Activated T-cell treated with anti-CD3 and anti-CD28 coated beads for 48 hours (primary cell): ENCODE results near the gene SUSD2.
A peak's percentile ranks its signal among the peaks of the same experiment; 100 is the strongest.
"Not testable (repeated sequence)": the region's sequence is repeated elsewhere in the genome, so short reads cannot be mapped to it uniquely, and the experiment has no call there.

ENCODE experiments used
- DNase-seq: peaks from one replicate; pipeline ENCODE4 v3.0.0-alpha.2; 2020; ENCODE audit warnings: low read depth

The SUSD2 gene, protein sequence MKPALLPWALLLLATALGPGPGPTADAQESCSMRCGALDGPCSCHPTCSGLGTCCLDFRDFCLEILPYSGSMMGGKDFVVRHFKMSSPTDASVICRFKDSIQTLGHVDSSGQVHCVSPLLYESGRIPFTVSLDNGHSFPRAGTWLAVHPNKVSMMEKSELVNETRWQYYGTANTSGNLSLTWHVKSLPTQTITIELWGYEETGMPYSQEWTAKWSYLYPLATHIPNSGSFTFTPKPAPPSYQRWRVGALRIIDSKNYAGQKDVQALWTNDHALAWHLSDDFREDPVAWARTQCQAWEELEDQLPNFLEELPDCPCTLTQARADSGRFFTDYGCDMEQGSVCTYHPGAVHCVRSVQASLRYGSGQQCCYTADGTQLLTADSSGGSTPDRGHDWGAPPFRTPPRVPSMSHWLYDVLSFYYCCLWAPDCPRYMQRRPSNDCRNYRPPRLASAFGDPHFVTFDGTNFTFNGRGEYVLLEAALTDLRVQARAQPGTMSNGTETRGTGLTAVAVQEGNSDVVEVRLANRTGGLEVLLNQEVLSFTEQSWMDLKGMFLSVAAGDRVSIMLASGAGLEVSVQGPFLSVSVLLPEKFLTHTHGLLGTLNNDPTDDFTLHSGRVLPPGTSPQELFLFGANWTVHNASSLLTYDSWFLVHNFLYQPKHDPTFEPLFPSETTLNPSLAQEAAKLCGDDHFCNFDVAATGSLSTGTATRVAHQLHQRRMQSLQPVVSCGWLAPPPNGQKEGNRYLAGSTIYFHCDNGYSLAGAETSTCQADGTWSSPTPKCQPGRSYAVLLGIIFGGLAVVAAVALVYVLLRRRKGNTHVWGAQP

DNA sequence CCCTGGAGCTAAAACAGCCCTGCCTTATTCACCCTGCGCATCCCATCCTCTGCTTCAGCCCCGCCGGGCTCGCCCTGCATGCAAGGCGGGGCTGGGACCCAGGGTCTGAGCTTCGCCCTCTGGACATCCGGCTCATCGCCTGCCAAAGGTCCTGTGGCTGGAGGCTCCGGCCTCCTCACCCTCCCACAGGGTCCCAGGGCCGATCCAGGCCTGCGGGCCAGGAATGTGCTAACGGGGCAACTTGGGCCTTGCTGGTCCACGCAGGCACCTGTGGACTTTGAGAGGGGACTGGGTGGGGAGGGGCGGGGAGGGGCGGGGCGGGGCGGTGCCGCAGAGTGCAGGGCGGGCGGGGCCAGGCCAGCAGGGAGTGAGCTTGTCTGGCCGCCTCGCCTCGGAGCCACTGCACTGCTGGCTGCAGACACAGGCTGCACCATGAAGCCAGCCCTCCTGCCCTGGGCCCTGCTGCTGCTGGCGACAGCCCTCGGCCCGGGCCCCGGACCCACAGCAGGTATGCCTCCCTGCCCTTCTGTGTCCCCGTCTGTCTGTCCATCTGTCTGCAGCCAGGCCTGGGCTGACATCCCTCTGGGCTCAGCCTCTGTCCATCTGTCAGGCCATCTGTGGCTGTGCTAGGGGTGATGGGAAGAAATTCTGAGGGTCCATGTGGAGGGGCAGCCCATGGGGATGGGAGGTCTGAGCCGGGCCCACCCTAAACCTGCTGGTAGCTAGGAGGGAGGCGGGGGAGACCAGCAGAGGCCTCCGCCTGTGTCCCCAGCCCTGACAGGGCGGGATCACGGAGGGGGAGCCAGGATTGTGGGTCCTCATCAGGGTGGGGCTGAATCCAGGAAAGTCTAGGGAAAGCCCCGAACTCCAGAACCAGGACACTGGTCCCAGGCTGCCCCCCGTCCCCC is at the start of gene SUSD2:
TSS of gene SUSD2 (plus strand) at position 400 of the 908 bp plus-strand sequence. CDS start at position 433, 33 bp downstream.
- DNase-seq = no peak

GRCh38 chr22:24133187-24133965 is 47.9 kb upstream of the SUSD2 start:
- DNase-seq = no peak

GRCh38 chr22:24134090-24134846 is 47.0 kb upstream of the SUSD2 start:
- DNase-seq = peak; percentile 42

DNA sequence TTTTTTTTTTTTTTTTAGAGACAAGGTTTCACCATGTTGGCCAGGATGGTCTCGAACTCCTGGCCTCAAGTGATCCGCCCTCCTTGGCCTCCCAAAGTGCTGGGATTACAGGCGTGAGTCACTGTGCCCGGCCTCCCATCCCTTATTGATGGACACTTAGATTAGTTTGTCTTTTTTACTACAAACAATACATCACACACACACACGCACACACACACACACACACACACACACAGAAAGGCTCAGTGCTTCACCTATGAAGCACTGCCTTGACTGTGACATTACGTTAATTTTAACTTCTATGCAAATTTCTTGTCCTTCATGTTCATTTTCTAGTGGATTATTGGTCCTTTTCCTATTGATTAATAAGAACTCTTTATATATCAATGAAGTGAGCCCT is 44.8 kb upstream of the SUSD2 start:
- DNase-seq = not testable (repeated sequence)

- no peak for DNase-seq
Observed at GRCh38 chr22:24137595-24137994, 43.7 kb upstream of the SUSD2 start.

DNA sequence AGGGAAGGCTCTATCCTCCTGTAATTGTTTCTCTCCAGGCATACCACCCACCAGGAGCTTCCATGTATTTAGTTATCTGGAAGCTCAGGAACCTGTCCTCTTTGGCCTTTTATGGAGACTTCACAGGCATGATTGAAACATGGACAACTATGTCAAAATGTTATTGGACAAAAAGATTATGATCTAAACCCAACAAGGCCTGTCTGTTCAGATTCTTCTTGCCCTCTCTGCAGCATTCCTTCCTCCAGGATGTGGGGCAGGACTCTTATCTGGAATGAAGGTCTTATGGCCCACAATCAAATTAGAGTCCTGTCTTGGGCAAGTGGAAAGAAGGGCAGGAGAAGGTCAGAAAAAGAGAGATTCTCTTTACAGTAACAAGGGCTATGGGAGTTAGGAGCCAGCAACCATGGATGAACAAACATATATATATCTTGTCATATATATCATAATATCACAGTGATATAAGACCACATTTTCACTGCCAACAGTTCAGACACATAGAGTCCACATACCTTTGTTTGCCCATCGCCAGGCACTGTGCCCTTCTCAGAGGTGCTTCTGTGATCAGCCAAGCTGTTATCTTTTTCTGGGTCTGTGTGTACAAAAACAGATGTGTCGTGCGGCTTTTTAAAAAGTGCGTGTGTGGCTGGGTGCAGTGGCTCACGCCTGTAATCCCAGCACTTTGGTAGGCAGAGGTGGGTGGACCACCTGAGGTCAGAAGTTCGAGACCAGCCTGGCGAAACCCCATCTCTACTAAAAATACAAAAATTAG is 42.5 kb upstream of the SUSD2 start:
- DNase-seq = no peak

DNA sequence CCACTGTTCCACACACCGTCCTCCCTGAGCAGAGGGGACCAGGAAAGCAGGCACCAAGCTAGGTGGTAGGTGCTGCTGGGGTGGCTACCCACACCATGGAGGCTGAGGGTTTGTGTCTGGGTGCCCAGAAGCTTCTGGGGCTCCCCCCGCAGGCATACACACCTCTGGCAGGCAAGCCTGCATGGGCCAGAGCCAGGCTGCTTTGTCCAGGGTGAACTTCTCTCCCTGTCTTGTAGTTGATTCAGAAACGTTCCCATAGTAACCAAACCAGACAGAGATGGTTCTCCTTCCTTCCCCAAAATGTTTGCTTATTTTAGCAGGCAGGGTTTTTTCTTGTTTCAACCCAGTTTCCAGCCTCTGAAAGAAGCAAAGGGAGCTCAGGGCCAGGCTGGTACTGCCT is 40.9 kb upstream of the SUSD2 start:
- DNase-seq = no peak

GRCh38 chr22:24141586-24141985 is 39.7 kb upstream of the SUSD2 start:
- DNase-seq = no peak

- DNase-seq = no peak
Observed at GRCh38 chr22:24142241-24142640, 39.0 kb upstream of the SUSD2 start.

DNA sequence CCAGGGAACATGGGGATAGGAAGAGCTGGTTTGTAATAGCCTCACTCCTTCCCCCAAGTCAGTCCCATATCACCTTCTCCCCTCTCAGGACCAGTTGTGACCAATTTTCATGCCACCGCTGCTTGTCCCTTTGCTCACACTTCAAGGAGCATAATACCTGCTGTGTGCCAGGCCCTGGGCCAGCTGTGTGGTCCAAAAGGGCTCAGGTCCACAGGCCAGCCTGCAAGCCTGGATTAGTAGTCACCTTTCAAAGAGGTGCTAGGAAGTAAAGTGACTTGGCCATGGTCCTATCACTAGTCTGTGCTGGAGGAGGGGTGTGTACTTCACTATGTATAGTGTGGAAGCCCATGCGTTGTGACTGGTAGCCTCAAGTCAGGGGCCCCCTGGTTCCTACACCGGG is 38.5 kb upstream of the SUSD2 start:
- no peak for DNase-seq

- DNase-seq = no peak
Observed at GRCh38 chr22:24144056-24144777, 37.1 kb upstream of the SUSD2 start.

- DNase-seq = no peak
Observed at GRCh38 chr22:24144778-24145085, 36.6 kb upstream of the SUSD2 start.

DNA sequence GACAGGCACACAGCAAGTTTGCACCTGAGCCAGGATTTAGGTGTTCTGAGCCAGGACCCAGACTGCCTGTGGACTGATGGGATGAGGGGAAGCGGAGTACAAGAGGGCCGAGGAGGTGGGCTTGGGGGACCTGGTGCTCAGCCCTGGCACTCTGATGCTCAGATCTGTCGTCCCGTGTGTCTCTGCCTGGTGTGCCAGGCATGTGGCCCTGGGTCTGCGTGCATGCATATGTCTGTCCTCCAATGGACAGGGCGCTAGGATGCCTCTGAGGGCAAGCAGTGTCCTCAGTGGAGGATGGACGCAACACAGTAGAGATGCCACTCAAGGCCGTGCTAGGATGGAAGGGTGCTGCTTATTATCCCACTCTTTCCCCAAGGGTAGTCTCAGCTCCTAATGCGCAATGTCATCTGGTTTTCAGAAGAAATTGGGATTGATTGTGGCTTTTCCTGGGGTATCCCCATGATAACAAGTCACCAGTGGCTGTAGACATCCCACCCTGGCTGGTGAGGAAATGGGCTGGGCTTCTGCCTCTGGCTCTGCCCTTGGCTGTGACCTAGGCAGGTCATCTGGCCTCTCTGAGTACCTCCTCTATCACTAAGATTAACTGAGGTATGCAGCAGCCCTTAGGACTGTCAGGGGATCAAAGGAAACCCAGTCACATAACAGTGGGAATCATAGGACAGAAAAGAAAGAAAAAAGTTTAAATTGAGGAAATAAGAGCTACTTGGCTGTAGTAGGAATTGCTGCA is 35.7 kb upstream of the SUSD2 start:
- no peak for DNase-seq

- no peak for DNase-seq
Observed at GRCh38 chr22:24146194-24146616, 35.1 kb upstream of the SUSD2 start.

DNA sequence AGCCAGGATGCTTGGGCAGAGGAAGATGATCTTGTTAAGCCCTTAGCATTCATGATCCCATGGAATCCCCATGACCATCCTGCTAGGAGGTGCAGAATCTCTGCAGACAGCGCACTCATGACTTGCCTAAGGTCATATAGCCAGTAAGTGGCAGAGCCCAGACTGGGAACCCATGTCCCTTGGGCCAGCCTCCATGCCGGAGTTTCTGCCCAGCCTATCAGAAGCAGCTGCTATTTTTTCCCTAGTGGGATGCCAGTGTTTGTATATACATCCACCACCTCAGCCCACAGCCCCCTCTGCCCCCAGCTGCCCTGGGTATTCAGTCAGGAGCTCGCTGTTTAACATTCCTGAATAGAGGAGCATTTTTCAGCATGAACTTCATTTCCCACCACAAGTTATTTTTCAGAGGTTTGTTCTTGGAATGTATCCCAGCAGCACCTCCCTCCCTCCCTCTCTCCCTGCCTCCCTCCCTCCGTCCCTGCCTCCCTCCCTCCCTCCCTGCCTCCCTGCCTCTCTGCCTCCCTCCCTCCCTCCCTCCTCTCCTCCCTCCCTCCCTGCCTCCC is 34.4 kb upstream of the SUSD2 start:
- DNase-seq = no peak

DNA sequence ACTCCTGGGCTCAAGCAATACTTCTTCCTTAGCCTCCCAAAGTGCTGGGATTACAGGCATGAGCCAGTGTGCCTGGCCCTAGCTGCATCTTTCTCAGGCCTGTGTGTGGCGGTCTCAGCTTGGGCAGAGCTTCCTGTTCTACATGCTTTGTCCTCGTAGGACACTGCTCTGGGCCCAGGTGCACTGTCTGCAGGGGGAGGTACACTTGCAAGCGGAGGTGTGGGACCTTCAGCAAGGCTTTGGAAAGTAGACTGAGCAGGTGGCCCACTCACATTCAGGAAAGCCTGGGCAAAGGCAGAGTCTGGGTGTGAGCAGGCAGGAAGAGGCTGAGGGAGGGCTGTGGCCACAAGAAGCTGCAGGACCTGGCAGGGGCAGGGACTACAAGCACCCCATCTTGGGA is 33.6 kb upstream of the SUSD2 start:
- no peak for DNase-seq

DNA sequence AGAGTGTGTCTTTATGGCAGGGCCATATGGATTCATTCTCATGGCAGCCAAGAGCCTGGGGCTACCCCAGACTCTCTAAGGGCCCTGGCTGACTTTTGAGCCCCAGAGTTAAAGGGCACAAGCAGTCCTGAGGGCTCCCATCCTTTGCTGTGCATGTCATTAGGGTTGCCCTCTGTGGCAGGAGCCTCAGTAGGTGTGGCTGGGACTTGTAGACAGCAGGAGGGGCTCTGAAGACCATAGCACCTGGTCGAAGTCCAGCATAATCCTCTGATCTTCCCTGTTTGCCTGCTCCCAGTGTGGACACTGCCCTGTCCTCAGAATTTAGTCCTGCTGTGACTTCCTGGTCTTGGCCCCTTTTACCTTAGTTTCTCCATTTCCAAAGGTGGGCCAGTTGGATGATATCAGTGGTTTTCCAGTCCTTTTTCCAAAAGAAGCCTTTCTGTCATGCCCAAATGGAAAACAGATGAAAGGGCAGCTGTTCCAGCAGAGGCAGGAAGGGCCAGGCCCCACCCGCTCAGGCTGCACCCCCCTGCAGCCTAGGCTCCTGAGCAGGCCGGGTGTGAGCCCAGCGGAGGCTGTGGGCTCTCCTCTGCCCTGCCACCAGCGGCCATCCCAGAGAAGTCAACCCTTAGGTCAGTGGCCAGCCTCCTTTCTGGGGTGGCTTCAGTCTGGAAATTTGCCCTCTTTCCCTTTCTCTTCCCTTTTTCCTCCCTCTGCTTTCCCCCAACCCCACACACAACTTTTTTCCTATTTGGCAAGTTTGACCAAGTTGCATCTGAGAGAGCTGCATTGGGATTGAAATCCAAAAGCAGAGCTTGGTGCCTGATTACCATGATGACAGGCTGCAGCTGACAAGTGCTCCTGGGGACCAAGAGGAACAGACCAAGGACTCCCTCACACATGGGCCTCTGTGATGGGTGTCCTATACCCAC is 32.8 kb upstream of the SUSD2 start:
- DNase-seq = no peak
